H9 (cell line): ENCODE data around the gene CDKAL1. TPM values are rescaled to one million over a fixed set of nuclear protein-coding genes. Genes with fewer than 3 reads are reported as not detected.

Experiments
- DNase-seq: peaks from one replicate; pipeline ENCODE4 v3.0.0-alpha.2; 2017
- H2AFZ ChIP-seq: one replicate; pipeline ENCODE4 v1.6.1; 2013; ENCODE audit warnings: mild to moderate bottlenecking, low read length, control low read depth, moderate library complexity
- H2AK5ac ChIP-seq: 2 replicates; pipeline ENCODE4 v1.6.1; 2013; ENCODE audit warnings: low read length, control low read depth, mixed read lengths; ENCODE audit not compliant: insufficient read length
- H2BK120ac ChIP-seq: one replicate; pipeline ENCODE4 v1.6.1; 2013; ENCODE audit warnings: low read depth, mild to moderate bottlenecking, low read length, control low read depth, inconsistent platforms; ENCODE audit not compliant: poor library complexity, severe bottlenecking
- H2BK12ac ChIP-seq: 2 replicates; pipeline ENCODE4 v1.6.1; 2013; ENCODE audit warnings: low read length, control low read depth, mixed read lengths, low read depth; ENCODE audit not compliant: insufficient read length
- H2BK15ac ChIP-seq: 2 replicates; pipeline ENCODE4 v1.6.1; 2013; ENCODE audit warnings: low read depth, low read length, control low read depth
- H2BK20ac ChIP-seq: one replicate; pipeline ENCODE4 v1.6.1; 2013; ENCODE audit warnings: low read depth, mild to moderate bottlenecking, low read length, control low read depth, inconsistent platforms; ENCODE audit not compliant: poor library complexity, severe bottlenecking
- H2BK5ac ChIP-seq: 2 replicates; pipeline ENCODE4 v1.6.1; 2013; ENCODE audit warnings: low read length, control low read depth, mixed read lengths; ENCODE audit not compliant: insufficient read length
- H3K14ac ChIP-seq: 2 replicates; pipeline ENCODE4 v1.6.1; 2013; ENCODE audit warnings: low read length, control low read depth; ENCODE audit not compliant: insufficient read depth
- H3K18ac ChIP-seq: 2 replicates; pipeline ENCODE4 v1.6.1; 2013; ENCODE audit warnings: low read depth, mild to moderate bottlenecking, mixed read lengths, low read length, control low read depth; ENCODE audit not compliant: insufficient read length
- H3K23ac ChIP-seq: 2 replicates; pipeline ENCODE4 v1.6.1; 2013; ENCODE audit warnings: low read length, control low read depth, mixed read lengths, low read depth; ENCODE audit not compliant: insufficient read length
- H3K23me2 ChIP-seq: 2 replicates; pipeline ENCODE4 v1.6.1; 2013; ENCODE audit warnings: low read depth, mild to moderate bottlenecking, mixed read lengths, low read length, control low read depth; ENCODE audit not compliant: insufficient read length, poor library complexity, severe bottlenecking
- H3K27ac ChIP-seq: 2 replicates; pipeline ENCODE4 v1.5.1; 2013; ENCODE audit warnings: low read length, control low read depth, mixed read lengths, low read depth; ENCODE audit not compliant: insufficient read length
- H3K27me3 ChIP-seq: 2 replicates; pipeline ENCODE4 v1.6.1; 2013; ENCODE audit warnings: low read length, control low read depth, inconsistent platforms; ENCODE audit not compliant: insufficient read depth
- H3K4ac ChIP-seq: 2 replicates; pipeline ENCODE4 v1.6.1; 2013; ENCODE audit warnings: low read depth, mild to moderate bottlenecking, control low read depth, inconsistent platforms, low read length, moderate library complexity
- H3K4me1 ChIP-seq: 2 replicates; pipeline ENCODE4 v1.6.1; 2013; ENCODE audit warnings: low read length, control low read depth, inconsistent platforms; ENCODE audit not compliant: insufficient read depth
- H3K4me2 ChIP-seq: 2 replicates; pipeline ENCODE4 v1.6.1; 2013; ENCODE audit warnings: low read length, control low read depth, mixed read lengths; ENCODE audit not compliant: insufficient read length, insufficient read depth
- H3K56ac ChIP-seq: 2 replicates; pipeline ENCODE4 v1.6.1; 2013; ENCODE audit warnings: low read depth, mild to moderate bottlenecking, mixed read lengths, low read length, control low read depth; ENCODE audit not compliant: insufficient read length
- H3K79me1 ChIP-seq: 2 replicates; pipeline ENCODE4 v1.6.1; 2013; ENCODE audit warnings: low read depth, mild to moderate bottlenecking, moderate library complexity, low read length, control low read depth, inconsistent platforms; ENCODE audit not compliant: insufficient read depth, poor library complexity, severe bottlenecking
- H3K79me2 ChIP-seq: 2 replicates; pipeline ENCODE4 v1.6.1; 2013; ENCODE audit warnings: low read length, control low read depth, inconsistent platforms; ENCODE audit not compliant: insufficient read depth
- H3K9ac ChIP-seq: 2 replicates; pipeline ENCODE4 v1.6.1; 2013; ENCODE audit warnings: low read length, control low read depth, mixed read lengths; ENCODE audit not compliant: insufficient read length; ENCODE audit errors: extremely low read depth
- H3K9me3 ChIP-seq: one replicate; pipeline ENCODE4 v1.6.1; 2013; ENCODE audit warnings: low read depth, low read length, inconsistent platforms; ENCODE audit not compliant: control insufficient read depth
- H3T11ph ChIP-seq: one replicate; pipeline ENCODE4 v1.6.1; 2013; ENCODE audit warnings: mild to moderate bottlenecking, low read length, control low read depth, inconsistent platforms
- H4K20me1 ChIP-seq: one replicate; pipeline ENCODE4 v1.6.1; 2013; ENCODE audit not compliant: control insufficient read depth, insufficient read length, insufficient read depth
- H4K5ac ChIP-seq: 2 replicates; pipeline ENCODE4 v1.6.1; 2013; ENCODE audit warnings: low read depth, mild to moderate bottlenecking, mixed read lengths, low read length, control low read depth; ENCODE audit not compliant: insufficient read length
- H4K8ac ChIP-seq: replicated peaks from 2 replicates; pipeline ENCODE4 v1.6.1; 2013; ENCODE audit warnings: low read length, control low read depth, mixed read lengths, low read depth; ENCODE audit not compliant: insufficient read length
- H4K91ac ChIP-seq: 2 replicates; pipeline ENCODE4 v1.6.1; 2013; ENCODE audit warnings: low read depth, mild to moderate bottlenecking, moderate library complexity, mixed read lengths, low read length, control low read depth; ENCODE audit not compliant: insufficient read length
- H3K27ac Mint-ChIP-seq, 3 experiments: 2 replicates in 2 of 3; 3 replicates in 1 of 3; pipeline ENCODE4 v1.8.0; 2020 to 2021; ENCODE audit warnings: mixed read lengths in 3 of 3, mild to moderate bottlenecking in 1 of 3, moderate library complexity in 1 of 3
- H3K27me3 Mint-ChIP-seq: 2 replicates; pipeline ENCODE4 v1.8.0; 2021; ENCODE audit warnings: low read depth, mild to moderate bottlenecking, moderate library complexity, mixed read lengths
- H3K36me3 Mint-ChIP-seq, 3 experiments: 2 replicates in 2 of 3; 3 replicates in 1 of 3; pipeline ENCODE4 v1.8.0; 2020 to 2021; ENCODE audit warnings: low read depth in 3 of 3, mixed read lengths in 3 of 3; ENCODE audit not compliant: insufficient read depth in 1 of 3
- H3K4me1 Mint-ChIP-seq, 2 experiments: 2 replicates each; pipeline ENCODE4 v1.8.0; 2020; ENCODE audit warnings: mixed read lengths in 2 of 2
- H3K4me3 Mint-ChIP-seq, 2 experiments: 2 replicates in 1 of 2; 3 replicates in 1 of 2; pipeline ENCODE4 v1.8.0; 2020 to 2021; ENCODE audit warnings: mild to moderate bottlenecking in 2 of 2, mixed read lengths in 2 of 2, moderate library complexity in 1 of 2
- H3K9me3 Mint-ChIP-seq, 2 experiments: 2 replicates in 1 of 2; 3 replicates in 1 of 2; pipeline ENCODE4 v1.8.0; 2020; ENCODE audit warnings: mild to moderate bottlenecking in 2 of 2, mixed read lengths in 2 of 2, moderate library complexity in 1 of 2
- WGBS: extraction: QIAGEN DNeasy Blood & Tissue Kit; methylation state at CpG from one replicate; pipeline ENCODE4 v1.1.7; 2013; ENCODE audit warnings: missing lambda C conversion rate, low lambda C conversion rate, mixed read lengths; ENCODE audit not compliant: insufficient read length; ENCODE audit errors: extremely low coverage; 5-methylcytosine and 5-hydroxymethylcytosine counted together
- total RNA-seq: library from RNA; stranded (reverse); gene quantifications from 2 replicates; pipeline ENCODE4 v1.2.1, GENCODE V29; 2021
- TF ChIP-seq, protein P1 (sequence below): fragments of 200-600 bp; sonication (generic); conservative IDR thresholded peaks from 3 replicates; pipeline ENCODE4 v1.8.0; 2021; ENCODE audit warnings: antibody characterized with exemption, mild to moderate bottlenecking

The CDKAL1 gene
- total RNA-seq, 1 experiment from 2014 or later = 23.0 TPM

DNA sequence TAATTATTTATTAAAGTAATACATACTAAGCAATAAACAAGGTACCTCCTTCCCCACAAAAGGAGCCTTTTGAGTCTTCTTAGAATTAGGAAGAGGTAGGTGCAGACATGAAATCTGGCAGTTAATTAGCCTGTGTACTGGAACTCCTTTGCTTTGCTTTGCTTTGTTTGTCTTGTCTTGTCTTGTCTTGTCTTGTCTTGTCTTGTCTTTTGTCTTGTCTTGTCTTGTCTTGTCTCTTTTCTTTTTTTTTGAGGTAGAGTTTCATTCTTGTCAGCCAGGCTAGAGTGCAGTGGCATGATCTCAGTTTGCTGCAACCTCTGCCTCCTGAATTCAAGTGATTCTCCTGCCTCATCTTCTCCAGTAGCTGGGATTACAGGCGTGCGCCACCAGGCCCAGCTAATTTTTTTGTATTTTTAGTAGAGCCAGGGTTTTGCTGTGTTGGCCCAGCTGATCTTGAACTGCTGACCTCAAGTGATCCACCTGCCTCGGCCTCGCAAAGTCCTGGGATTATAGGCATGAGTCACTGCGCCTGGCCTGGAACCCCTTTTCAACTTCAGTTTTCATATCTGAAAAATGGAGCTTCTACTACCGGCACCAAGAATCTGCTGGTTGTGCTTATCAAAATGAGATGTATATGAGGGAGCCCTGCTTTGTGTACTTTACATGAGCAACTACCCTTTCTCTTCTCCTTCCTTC is 301.2 kb downstream of the CDKAL1 start:
- Histone ChIP-seq H2BK12ac (no peak overlapping the region), H3K56ac (no peak overlapping the region), H3K18ac (no peak overlapping the region), H3K4me2 (no peak overlapping the region), H3K4ac (no peak overlapping the region), H3T11ph (no peak overlapping the region), H2AK5ac (no peak overlapping the region), H4K91ac (no peak overlapping the region), H3K9me3 (no peaks in the 10 kb centered on the region), H3K14ac (no peak overlapping the region), H3K23me2 (no peaks in the 10 kb centered on the region), H3K79me2 (no peaks in the 10 kb centered on the region), H4K5ac (no peak overlapping the region), H4K8ac (no peak overlapping the region), H3K4me1 (peaks cover 6% of the 10 kb centered on the region; the same call in 1 of the 2 replicates), H2BK20ac (no peak overlapping the region), H3K23ac (no peak overlapping the region), H3K79me1 (no peaks in the 10 kb centered on the region), H3K9ac (no peak overlapping the region), H2BK120ac (no peak overlapping the region), H3K27ac (no peak overlapping the region), H2AFZ (no peak overlapping the region), H2BK15ac (no peak overlapping the region), H2BK5ac (no peak overlapping the region), H3K27me3 (no peaks in the 10 kb centered on the region), H4K20me1 (no peaks in the 10 kb centered on the region)
- no peak for DNase-seq
- TF ChIP-seq, protein P1, sequence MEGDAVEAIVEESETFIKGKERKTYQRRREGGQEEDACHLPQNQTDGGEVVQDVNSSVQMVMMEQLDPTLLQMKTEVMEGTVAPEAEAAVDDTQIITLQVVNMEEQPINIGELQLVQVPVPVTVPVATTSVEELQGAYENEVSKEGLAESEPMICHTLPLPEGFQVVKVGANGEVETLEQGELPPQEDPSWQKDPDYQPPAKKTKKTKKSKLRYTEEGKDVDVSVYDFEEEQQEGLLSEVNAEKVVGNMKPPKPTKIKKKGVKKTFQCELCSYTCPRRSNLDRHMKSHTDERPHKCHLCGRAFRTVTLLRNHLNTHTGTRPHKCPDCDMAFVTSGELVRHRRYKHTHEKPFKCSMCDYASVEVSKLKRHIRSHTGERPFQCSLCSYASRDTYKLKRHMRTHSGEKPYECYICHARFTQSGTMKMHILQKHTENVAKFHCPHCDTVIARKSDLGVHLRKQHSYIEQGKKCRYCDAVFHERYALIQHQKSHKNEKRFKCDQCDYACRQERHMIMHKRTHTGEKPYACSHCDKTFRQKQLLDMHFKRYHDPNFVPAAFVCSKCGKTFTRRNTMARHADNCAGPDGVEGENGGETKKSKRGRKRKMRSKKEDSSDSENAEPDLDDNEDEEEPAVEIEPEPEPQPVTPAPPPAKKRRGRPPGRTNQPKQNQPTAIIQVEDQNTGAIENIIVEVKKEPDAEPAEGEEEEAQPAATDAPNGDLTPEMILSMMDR = no peak
- no CpG with 5 or more reads among the region's 6 CpGs for WGBS
- Mint-ChIP-seq H3K27me3 (no peaks in the 10 kb centered on the region), H3K4me3 (no peak overlapping the region; a peak in 1 of 5 replicates), H3K4me1 (peaks cover 21 to 31% of the 10 kb centered on the region in 2 experiments), H3K27ac (peak overlapping the region in 2 of 3 experiments; percentile 3 to 66; a peak in 3 of 7 replicates), H3K36me3 (peaks cover 0 to 3% (median 0%) of the 10 kb centered on the region in 3 experiments; a peak in 3 of 7 replicates), H3K9me3 (no peaks in the 10 kb centered on the region; a peak in 1 of 5 replicates)
